ENCODE results near the gene CXorf38.

GRCh38 chrX:40660381-40660780, 13.0 kb upstream of the CXorf38 start:
- no peak for TF ChIP-seq CTCF (conservative IDR thresholded peaks at IDR 0.05)
- TF ChIP-seq ZFX (IDR thresholded peaks at IDR 0.05) = no peak

All from C4-2B (cell line).